Islet of Langerhans (tissue), 1 donor: ENCODE measurements around the gene CDC73.

Experiments
- FAIRE-seq: peaks from one replicate; lab custom pipeline; 2011; peaks lifted over from hg19 to GRCh38; lab: Jason Lieb, UNC

Gene CDC73

DNA sequence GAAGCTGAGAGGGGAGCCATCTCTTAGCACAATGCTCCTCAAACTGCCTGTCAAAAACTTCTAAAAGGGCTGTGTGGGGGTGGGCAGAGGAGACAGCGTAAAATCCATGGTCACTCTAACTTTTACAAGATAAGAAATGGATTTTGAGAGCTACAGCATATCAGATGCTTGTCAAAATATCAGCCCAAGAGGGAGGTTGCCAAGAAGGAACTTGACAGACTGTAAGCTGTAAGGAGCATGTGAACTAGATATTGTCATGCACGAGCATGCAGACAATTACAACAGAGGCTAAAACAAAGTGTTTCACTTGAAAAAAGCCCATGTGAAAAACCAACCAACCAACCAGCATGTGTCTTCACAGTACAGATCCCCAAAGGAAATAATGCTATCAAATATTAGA lies 171.9 kb downstream of the CDC73 start:
- no peak for FAIRE-seq

DNA sequence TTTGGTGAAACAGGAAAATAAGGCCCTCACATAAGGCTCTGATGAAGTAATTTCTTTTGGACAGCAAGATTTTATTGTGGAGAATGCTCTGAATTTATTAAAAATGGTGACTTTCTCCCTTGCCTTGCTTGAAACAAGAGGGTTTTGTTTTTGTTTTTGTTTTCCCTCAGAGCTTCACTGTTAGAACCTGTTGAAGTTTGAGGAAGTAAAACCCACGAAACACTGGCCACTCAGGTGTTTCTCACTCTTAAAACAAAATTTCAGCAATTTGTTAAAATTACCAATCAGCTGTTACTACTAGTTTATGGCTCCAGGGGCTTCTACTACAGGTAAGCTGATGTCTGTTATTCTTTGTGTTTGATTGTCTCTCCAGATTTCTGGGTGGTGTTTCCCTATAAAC lies 177.2 kb downstream of the CDC73 start:
- FAIRE-seq: no peak

DNA sequence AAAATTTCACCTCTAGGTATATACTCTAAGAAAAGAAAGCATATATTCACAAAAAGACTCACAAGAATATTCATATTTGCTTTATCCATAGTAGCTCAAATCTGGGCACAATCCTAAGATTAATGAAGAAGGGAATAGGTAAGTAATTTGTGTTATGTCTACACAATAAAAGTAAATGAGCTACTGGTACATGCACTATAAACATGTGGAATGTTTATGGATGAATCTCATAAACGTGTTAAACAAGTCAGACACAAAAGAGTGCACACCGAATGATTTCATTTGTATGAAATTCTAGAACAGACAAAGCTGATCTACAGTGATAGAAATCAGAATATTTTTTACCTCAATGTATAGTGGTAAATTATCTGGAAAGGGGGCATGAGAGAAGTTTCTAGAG lies 179.9 kb downstream of the CDC73 start:
- no peak for FAIRE-seq

DNA sequence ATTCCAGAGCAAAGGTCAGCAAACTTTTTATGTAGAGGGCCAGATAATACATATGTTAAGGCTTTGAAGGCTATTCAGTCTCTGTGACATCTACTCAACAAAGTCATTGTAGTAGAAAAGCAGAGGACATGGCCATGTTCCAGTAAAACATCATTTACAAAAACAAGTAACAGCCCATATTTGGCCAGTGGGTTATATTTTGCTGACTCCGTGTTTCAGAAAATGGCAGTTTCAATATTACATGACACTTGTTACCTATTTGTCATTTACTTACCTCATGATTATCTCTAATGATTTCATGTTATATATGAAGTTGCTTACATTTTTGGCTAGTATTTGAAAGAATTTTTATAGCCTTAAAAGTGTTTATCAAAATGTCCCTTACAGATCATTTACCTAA lies 182.0 kb downstream of the CDC73 start:
- FAIRE-seq: no peak
